Kidney (tissue), 14 donors: Measurements from ENCODE around the gene FLNB. TPM values are rescaled to one million over a fixed set of nuclear protein-coding genes. Genes with fewer than 3 reads are reported as not detected.

Experiments
- DNase-seq, 5 donors: peaks; one replicate each; pipeline ENCODE4 v3.0.0-alpha.2; 2013 to 2020
- FAIRE-seq: peaks from 2 replicates; lab custom pipeline; 2012; peaks lifted over from hg19 to GRCh38; lab: Jason Lieb, UNC
- H3K27ac ChIP-seq, 2 donors: one replicate each; pipeline ENCODE4 v1.7.0; 2013; ENCODE audit warnings: low read depth in 2 of 2, low read length in 2 of 2, inconsistent platforms in 1 of 2
- H3K27me3 ChIP-seq: one replicate; pipeline ENCODE4 v1.7.1; 2013; ENCODE audit warnings: low read length, inconsistent platforms; ENCODE audit not compliant: control insufficient read depth, insufficient read depth
- H3K36me3 ChIP-seq, 3 donors: one replicate each; pipeline versions ENCODE4 v1.7.0 to v1.7.1; 2013; ENCODE audit warnings: low read length in 3 of 3, control low read depth in 1 of 3, inconsistent platforms in 1 of 3; ENCODE audit not compliant: insufficient read depth in 3 of 3, control insufficient read depth in 2 of 3
- H3K4me1 ChIP-seq, 3 donors: one replicate each; pipeline versions ENCODE4 v1.7.0 to v1.7.1; 2013; ENCODE audit warnings: low read length in 3 of 3, inconsistent platforms in 1 of 3, low read depth in 1 of 3; ENCODE audit not compliant: control insufficient read depth in 2 of 3, insufficient read depth in 2 of 3
- H3K4me3 ChIP-seq, 3 donors: one replicate each; pipeline versions ENCODE4 v1.7.0 to v1.8.1; 2013; ENCODE audit warnings: low read length in 3 of 3, control low read depth in 1 of 3, inconsistent platforms in 1 of 3
- H3K9ac ChIP-seq, 3 donors: one replicate each; pipeline versions ENCODE4 v1.7.0 to v1.7.1; 2013; ENCODE audit warnings: low read length in 3 of 3, control low read depth in 1 of 3, inconsistent platforms in 1 of 3
- H3K9me3 ChIP-seq, 3 donors: one replicate each; pipeline versions ENCODE4 v1.7.0 to v1.7.1; 2013; ENCODE audit warnings: low read length in 3 of 3, control low read depth in 1 of 3, inconsistent platforms in 1 of 3; ENCODE audit not compliant: control insufficient read depth in 2 of 3, insufficient read depth in 1 of 3
- intact Hi-C: fragments of 100-400 bp; cut with DNase I; formaldehyde crosslinking; loops from one replicate; pipeline ENCODE4 v1.11.1; 2022
- polyA plus RNA-seq: library from polyadenylated mRNA; stranded (reverse); fragments of 350-450 nt; fragmentation: Illumina TruSeq; extraction: RNeasy Lipid Tissue Mini Kit (QIAGEN cat#74804); gene quantifications from one replicate; pipeline ENCODE4 v1.2.3, GENCODE V29; 2014; ENCODE audit warnings: low read depth, low replicate concordance; ENCODE audit not compliant: insufficient read depth
- total RNA-seq: library from RNA; stranded (reverse); fragmentation: NEBNext Ultra II Directional; extraction: Animal tissue kit (Norgen Biotek cat#: 25700); gene quantifications from one replicate; pipeline ENCODE4 v1.2.1, GENCODE V29; 2021
- TF ChIP-seq, protein P1 (sequence below): IDR thresholded peaks from 3 replicates; pipeline ENCODE4 v1.5.1; 2012; ENCODE audit warnings: mild to moderate bottlenecking, moderate library complexity, borderline replicate concordance; ENCODE audit not compliant: insufficient read depth; ENCODE audit errors: extremely low read depth
- donor health status: control.
- donor health status: control.
- donor health status: control.
- donor health status: control.
- donor health status: control.
- donor health status: DM: yes; HTN: yes; CAD: no.
- donor health status: Normal renal cell carcinoma (clear cell type).

The FLNB gene
- total and polyA plus RNA-seq, 2 donors from 2014 or later, result 115 to 216 TPM

DNA sequence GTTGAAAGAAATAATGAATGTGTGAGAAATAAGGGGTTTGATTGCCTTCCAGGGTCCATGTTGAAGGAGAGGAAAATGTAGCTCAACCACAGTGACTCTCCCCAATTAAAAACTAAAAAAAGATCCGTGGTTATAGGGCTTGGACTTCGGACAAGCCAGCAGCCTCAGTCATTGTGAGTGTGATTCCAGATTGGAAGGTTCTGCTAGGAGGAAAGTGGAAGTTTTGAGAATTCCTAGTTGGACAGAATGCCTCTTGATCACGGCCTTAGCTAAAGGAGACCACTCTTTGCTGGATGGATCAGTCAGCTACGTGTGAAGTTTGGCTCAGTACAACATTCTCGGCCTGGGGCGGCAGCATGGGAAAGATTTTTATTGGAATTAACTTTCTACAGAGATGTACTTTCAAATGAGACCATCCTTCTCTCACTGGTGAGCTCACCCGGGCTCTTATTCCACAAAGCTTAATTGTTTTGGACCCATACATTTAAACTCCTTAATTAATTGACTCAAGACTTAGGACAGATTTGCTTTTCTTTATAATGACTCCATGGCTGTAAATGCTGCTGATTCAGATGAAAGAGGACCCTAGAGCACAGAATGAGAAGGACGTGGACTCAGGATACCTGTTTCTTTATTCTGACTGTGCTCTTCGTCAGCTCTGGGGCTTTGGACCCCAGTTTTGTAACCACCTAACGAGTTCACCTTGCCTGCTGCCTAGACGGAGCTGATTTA lies 27.5 kb downstream of the FLNB start:
- H3K27me3 ChIP-seq, result no peaks in the 10 kb centered on the region
- no peaks in the 10 kb centered on the region for H3K36me3 ChIP-seq
- peak overlapping the region; percentile 27 to 69 for H3K27ac ChIP-seq
- DNase-seq (no peak), FAIRE-seq (no peak)
- no peak overlapping the region for H3K4me3 ChIP-seq
- TF ChIP-seq, protein P1, sequence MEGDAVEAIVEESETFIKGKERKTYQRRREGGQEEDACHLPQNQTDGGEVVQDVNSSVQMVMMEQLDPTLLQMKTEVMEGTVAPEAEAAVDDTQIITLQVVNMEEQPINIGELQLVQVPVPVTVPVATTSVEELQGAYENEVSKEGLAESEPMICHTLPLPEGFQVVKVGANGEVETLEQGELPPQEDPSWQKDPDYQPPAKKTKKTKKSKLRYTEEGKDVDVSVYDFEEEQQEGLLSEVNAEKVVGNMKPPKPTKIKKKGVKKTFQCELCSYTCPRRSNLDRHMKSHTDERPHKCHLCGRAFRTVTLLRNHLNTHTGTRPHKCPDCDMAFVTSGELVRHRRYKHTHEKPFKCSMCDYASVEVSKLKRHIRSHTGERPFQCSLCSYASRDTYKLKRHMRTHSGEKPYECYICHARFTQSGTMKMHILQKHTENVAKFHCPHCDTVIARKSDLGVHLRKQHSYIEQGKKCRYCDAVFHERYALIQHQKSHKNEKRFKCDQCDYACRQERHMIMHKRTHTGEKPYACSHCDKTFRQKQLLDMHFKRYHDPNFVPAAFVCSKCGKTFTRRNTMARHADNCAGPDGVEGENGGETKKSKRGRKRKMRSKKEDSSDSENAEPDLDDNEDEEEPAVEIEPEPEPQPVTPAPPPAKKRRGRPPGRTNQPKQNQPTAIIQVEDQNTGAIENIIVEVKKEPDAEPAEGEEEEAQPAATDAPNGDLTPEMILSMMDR, result no peak
- H3K9ac ChIP-seq, result no peak overlapping the region
- no peaks in the 10 kb centered on the region for H3K9me3 ChIP-seq
- peaks cover 3 to 28% (median 21%) of the 10 kb centered on the region in 3 donors for H3K4me1 ChIP-seq
- intact Hi-C loops, result no loop called here

GRCh38 chr3:58036293-58037032 lies 28.2 kb downstream of the FLNB start:
- TF ChIP-seq, protein P1, result no peak
- DNase-seq (peak in 1 of 5 donors; percentile 50), FAIRE-seq (no peak)
- Histone ChIP-seq H3K9me3 (no peaks in the 10 kb centered on the region), H3K9ac (no peak overlapping the region), H3K27ac (peak overlapping the region in 1 of 2 donors; percentile 69), H3K4me1 (peaks cover 3 to 35% (median 24%) of the 10 kb centered on the region in 3 donors), H3K27me3 (no peaks in the 10 kb centered on the region), H3K4me3 (no peak overlapping the region), H3K36me3 (no peaks in the 10 kb centered on the region)
- intact Hi-C loops, result no loop called here

- TF ChIP-seq, protein P1, result no peak
- peaks cover 3 to 44% (median 29%) of the 10 kb centered on the region in 3 donors for H3K4me1 ChIP-seq
- no peaks in the 10 kb centered on the region for H3K9me3 ChIP-seq
- H3K27ac ChIP-seq, result peak overlapping the region; percentile 8 to 13
- FAIRE-seq (no peak), DNase-seq (no peak)
- intact Hi-C loops, result no loop called here
- H3K4me3 ChIP-seq, result no peak overlapping the region
- no peak overlapping the region for H3K9ac ChIP-seq
- H3K27me3 ChIP-seq, result no peaks in the 10 kb centered on the region
- no peaks in the 10 kb centered on the region for H3K36me3 ChIP-seq
These were observed 29.1 kb downstream of the FLNB start for GRCh38 chr3:58037141-58037910.
